HG03558 (cell line): ENCODE measurements around the gene TRMT5.

Source experiments
- ATAC-seq: cut with Tn5 transposase; IDR thresholded peaks from one replicate; pipeline ENCODE4 v1.9.1; 2021; ENCODE audit warnings: moderate number of reproducible peaks; ENCODE audit not compliant: unreplicated experiment; ENCODE audit errors: extremely low read depth

The TRMT5 gene, protein sequence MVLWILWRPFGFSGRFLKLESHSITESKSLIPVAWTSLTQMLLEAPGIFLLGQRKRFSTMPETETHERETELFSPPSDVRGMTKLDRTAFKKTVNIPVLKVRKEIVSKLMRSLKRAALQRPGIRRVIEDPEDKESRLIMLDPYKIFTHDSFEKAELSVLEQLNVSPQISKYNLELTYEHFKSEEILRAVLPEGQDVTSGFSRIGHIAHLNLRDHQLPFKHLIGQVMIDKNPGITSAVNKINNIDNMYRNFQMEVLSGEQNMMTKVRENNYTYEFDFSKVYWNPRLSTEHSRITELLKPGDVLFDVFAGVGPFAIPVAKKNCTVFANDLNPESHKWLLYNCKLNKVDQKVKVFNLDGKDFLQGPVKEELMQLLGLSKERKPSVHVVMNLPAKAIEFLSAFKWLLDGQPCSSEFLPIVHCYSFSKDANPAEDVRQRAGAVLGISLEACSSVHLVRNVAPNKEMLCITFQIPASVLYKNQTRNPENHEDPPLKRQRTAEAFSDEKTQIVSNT

GRCh38 chr14:60980811-60981632 is at the start of gene TRMT5, which contains the start of gene SLC38A6:
Gene TRMT5, minus strand, starts transcription at chr14:60981079. Its CDS starts 106 bp downstream, at chr14:60980973.
Gene SLC38A6, plus strand, starts transcription at chr14:60981245. Its CDS starts 33 bp downstream, at chr14:60981278.
- peak; percentile 72 for ATAC-seq

DNA sequence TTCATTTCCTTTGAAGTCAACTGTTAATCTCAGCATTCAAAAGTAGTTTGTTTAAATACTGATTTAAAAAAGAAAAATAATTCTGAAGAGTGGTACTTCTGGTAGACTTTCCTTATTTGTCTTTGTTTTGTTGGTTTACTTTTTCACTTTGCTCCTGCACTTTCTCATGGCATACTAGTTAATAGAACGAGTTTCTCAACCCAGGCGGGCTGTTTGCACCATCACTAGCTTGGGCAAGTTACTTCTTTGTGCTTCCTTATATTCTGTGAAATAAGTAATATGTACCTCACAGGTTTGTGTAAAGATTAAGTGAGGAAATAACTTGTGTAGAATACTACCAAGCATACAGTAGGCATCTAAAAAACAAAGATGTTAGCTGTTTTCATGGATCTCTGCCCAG is 45.6 kb upstream of the TRMT5 start:
- no peak for ATAC-seq

DNA sequence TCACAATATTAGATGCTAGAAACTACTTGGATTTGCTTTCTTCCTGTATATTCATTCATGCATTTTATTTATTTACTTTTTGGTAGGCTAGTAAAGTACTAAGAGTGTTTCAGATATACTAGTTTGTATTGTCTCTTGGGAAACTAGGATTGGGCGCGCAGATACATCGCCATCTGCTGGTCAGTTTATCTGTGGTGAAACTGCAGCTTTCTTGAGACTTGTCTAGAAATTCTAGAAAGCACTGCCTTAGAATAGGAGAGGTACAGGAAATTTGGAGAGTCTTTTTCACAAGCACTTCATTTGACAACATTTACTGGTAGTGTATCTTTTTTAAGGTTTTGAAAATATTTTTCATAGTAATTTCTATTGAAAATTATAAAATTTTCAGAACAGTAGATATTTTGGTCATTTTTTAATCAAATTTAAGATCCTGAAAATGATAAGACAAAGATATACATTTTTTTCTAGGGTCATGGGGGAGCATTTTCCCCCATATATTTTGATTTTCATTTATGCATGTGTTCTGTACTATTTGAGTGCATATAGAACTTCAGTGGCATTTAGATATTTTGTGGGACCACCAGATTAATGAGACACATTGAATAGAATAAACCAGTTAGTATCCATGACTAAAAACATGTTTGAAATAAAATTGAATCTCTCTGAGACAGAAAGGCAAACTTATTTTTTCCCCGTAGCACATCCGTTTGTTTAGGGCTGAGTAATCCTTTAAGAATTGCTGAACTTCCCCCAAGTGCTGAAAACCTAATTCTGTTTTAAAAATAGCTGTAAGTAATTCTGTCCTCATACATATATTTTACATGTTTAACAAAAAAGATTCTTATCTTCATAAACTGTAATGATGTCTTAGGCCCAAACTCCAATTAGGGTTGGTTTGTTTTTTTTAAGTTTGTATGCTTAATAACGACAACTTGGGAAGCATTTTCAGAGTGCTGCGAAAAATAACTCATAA is 44.7 kb upstream of the TRMT5 start:
- ATAC-seq, result no peak

DNA sequence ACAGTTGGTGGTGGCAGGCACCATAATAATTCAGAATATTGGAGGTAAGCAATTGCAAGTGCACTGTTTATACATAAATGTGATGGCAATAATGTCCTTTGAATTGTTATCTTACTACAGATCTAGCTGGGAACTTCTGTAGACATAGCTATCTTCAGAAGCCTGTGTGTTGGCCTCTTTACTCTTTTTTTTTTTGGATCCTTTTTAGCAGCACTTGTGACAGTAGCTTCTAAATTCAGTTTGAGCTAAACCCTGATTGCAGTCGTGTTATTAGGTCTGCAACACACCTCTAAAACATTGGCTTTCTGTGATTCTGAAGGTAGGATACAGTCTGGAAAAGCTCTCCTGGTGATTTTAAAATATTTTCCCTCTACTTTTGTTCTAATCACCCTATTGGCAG is 38.7 kb upstream of the TRMT5 start:
- no peak for ATAC-seq

GRCh38 chr14:61003571-61003970 is 22.7 kb upstream of the TRMT5 start:
- ATAC-seq, result no peak

- ATAC-seq, result no peak
Observed at GRCh38 chr14:60999536-60999935, 18.7 kb upstream of the TRMT5 start.

DNA sequence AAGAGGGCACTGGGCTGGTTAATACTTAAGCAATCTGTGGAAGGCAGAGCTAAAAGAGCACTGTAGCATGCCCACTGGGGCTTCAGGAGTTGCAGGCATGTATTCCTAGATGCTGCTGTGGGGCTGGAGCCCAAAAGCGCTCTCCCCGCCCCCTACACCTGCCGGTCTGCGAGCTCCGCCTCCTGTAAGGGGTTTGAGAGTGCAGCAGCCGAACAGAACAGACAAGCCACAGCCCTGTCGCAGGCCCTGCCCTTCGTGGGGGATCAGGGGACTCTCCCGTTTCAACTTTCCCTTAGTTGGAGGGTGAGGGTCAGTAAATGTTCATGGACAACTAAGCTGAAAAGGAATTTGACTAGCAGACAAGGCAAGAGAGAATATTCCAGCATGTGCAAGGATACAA is 17.7 kb upstream of the TRMT5 start:
- no peak for ATAC-seq

GRCh38 chr14:60989599-60989998 is 8.7 kb upstream of the TRMT5 start:
- no peak for ATAC-seq

DNA sequence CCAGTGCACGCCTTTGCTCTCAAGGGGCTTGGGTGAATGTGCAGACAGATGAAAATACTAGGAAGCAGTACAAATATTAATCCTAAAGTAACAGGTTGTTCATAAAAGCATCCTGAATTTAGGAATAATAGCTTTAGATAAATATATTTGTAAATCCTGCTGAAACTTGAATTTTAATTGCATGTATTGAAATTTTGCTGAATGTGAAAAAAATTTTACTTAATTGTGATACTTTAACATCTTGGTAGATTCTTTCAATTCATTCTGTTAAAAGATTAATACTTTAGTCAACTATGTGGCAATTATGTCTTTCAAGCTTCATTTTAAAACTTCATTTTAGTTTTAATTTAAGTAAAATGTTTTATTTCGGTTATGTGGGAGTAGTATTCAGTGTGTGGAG is 5.6 kb upstream of the TRMT5 start:
- no peak for ATAC-seq

- ATAC-seq, result no peak
Observed at GRCh38 chr14:60984196-60984595, 3.3 kb upstream of the TRMT5 start.

DNA sequence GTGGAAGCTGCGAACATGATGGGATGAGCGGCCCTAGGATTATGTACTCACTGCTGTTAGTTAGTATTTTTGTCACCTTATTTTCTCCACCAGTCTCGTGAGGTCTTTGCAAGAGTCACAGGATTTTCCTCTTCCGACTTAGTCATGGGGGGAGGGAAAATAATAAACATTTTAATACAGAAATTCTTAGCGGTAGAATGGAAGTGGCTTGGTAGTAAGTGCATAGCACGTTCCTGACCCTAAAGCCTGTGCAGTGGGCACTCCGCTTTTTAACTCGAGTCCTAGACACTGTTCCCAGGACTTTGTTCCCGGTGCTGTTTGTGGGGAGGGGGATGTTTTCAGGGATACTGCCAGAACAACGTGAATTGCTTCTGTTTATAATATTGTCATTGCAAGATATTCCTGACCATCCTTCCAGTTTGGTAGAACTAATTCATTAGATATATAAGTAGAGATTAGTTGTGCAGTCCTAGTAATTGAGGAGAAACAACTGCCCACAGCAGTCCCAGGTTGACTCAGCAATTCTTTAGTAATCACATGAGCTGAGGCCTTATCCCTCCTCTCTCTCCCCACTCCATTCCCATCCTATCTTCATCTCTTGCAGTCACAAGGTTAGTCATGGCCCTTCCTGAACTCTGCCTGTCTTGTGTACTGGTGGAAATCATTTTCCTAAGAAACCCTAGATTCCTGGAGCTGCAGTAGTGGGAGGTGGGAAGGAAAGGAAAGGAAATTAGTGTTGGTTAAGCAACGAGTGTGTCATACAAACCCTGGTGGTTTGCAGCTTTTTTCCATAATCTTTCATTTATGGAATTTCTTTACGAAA is 965 bp upstream of the TRMT5 start:
- no peak for ATAC-seq

GRCh38 chr14:60977847-60978246 is 3.0 kb downstream of the TRMT5 start:
- ATAC-seq, result no peak

GRCh38 chr14:60975551-60975950 is 5.3 kb downstream of the TRMT5 start:
- no peak for ATAC-seq

DNA sequence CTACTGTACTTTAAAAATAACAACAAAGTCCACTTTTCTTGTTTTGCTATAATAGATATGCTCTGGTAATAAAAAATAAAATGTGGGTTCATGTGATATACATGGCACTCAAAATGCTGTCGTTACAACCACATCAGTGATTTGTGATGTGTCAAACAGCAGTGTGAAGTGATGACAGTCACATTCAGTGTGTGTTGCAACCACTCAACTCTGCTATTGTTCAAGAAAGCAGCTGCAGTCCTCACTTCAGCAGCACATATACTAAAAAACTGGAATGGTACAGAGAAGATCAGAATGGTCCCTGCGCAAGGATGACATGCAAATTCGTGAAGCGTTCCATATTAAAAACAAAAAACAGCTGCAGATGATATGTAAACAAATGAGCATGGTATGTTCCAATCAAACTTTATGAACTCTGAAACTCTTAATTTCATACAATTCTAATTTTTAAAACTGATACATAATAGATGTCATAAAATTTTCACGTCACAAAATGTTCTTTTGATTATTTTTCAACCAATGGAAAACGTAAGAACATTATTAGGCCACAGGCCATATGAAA is 6.7 kb downstream of the TRMT5 start:
- no peak for ATAC-seq

GRCh38 chr14:60973070-60973469 is 7.8 kb downstream of the TRMT5 start:
- no peak for ATAC-seq

DNA sequence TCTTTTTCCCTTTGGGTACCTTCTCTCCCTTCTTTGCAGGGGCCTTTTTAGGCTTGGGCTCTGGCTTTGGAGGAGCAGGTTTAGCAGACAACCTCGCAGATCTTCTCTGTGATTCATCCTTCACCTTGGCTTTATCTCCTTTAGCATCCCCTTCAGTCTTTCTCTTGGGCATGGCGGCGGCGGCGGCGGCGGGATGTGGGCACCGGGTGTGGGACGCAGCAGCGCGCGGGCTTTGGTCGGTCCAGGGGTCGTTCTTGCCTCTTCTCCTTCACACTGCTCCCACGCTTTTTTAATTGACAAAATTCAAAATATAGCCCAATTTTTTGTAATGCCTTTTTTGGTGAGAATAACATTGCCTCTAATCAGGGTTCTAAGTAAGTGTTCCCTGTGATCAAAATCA is 8.6 kb downstream of the TRMT5 start:
- ATAC-seq, result no peak

DNA sequence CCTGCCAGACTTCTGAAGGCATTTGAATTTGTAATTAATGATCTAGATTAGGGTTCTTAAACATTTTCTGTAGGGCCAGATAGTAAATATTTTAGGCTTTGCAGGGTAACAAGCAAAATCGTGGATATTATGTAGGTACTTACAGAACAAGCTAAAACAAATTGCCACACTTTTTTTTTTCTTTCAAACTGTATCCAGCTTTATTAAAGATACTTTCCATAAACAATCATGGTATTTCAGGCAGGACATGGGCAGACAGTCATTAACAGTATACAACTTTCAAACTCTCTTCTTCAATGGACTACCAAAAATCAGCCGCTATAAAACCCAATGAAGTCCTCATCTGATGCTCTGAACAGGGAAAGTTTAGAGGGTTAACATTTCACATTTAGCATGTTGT is 9.6 kb downstream of the TRMT5 start:
- ATAC-seq, result no peak

GRCh38 chr14:60970146-60970545 is 10.7 kb downstream of the TRMT5 start:
- ATAC-seq, result no peak

DNA sequence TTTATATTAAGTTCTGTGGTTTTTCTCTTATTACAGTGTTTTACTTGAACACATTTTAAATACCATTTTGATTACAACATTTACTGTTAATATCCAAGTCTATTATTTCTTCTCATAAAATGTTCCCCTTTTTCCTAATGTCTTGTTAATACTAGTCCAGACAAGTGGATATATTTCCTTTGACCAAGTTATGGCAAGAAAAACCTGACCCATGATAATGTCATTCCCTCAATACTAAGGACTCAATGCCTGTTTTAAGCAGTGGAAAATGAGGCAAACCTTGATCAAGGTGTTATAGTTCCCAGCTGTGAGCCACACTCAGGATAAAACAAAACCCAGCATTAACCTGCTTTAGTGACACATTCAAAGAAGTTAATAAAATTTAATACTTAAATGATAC is 12.2 kb downstream of the TRMT5 start:
- no peak for ATAC-seq
